ENCODE measurements around the gene ATP11C.
"Not testable (repeated sequence)": the region's sequence is repeated elsewhere in the genome, so short reads cannot be mapped to it uniquely, and the experiment has no call there.

ATP11C gene

GRCh38 chrX:139932901-139933796 lies at the start of gene ATP11C:
TSS of gene ATP11C (minus strand) at chrX:139933053. CDS start at chrX:139932042, 1,011 bp downstream.
- H3K36me3 ChIP-seq (ENCODE audit: control insufficient read depth in 1 of 2, insufficient read depth in 2 of 2, low read length in 2 of 2), result no peaks in the 10 kb centered on the region
- peak within 1 kb of the TSS; percentile 69 to 71 for H3K9ac ChIP-seq (ENCODE audit: low read depth in 1 of 2, low read length in 2 of 2)
- H3K4me1 ChIP-seq (ENCODE audit: control insufficient read depth in 1 of 2, insufficient read depth in 2 of 2, low read length in 2 of 2), result peaks cover 0 to 16% of the 10 kb centered on the region in 2 donors
- H3K27me3 ChIP-seq (ENCODE audit: control insufficient read depth in 1 of 2, insufficient read depth in 2 of 2, low read length in 2 of 2), result no peaks in the 10 kb centered on the region
- peak within 1 kb of the TSS; percentile 72 to 74 for H3K4me3 ChIP-seq (ENCODE audit: low read depth in 1 of 2, low read length in 2 of 2)
- H3K9me3 ChIP-seq (ENCODE audit: control insufficient read depth in 1 of 2, low read length in 2 of 2), result no peaks in the 10 kb centered on the region
- peak within 1 kb of the TSS; percentile 96 for H3K27ac ChIP-seq (ENCODE audit: low read depth, low read length)

- Histone ChIP-seq H3K27ac (ENCODE audit: low read depth, low read length) (no peak overlapping the region), H3K4me1 (ENCODE audit: control insufficient read depth in 1 of 2, insufficient read depth in 2 of 2, low read length in 2 of 2) (no peaks in the 10 kb centered on the region), H3K4me3 (ENCODE audit: low read depth in 1 of 2, low read length in 2 of 2) (no peak overlapping the region), H3K27me3 (ENCODE audit: control insufficient read depth in 1 of 2, insufficient read depth in 2 of 2, low read length in 2 of 2) (no peaks in the 10 kb centered on the region), H3K9me3 (ENCODE audit: control insufficient read depth in 1 of 2, low read length in 2 of 2) (no peaks in the 10 kb centered on the region), H3K36me3 (ENCODE audit: control insufficient read depth in 1 of 2, insufficient read depth in 2 of 2, low read length in 2 of 2) (no peaks in the 10 kb centered on the region), H3K9ac (ENCODE audit: low read depth in 1 of 2, low read length in 2 of 2) (no peak overlapping the region)
Measured at GRCh38 chrX:139974471-139974870, 41.6 kb upstream of the ATP11C start.

GRCh38 chrX:139972629-139973624 lies 40.1 kb upstream of the ATP11C start:
- H3K27ac ChIP-seq (ENCODE audit: low read depth, low read length), result no peak overlapping the region
- H3K9ac ChIP-seq (ENCODE audit: low read depth in 1 of 2, low read length in 2 of 2), result no peak overlapping the region
- no peaks in the 10 kb centered on the region for H3K9me3 ChIP-seq (ENCODE audit: control insufficient read depth in 1 of 2, low read length in 2 of 2)
- H3K36me3 ChIP-seq (ENCODE audit: control insufficient read depth in 1 of 2, insufficient read depth in 2 of 2, low read length in 2 of 2), result no peaks in the 10 kb centered on the region
- no peak overlapping the region for H3K4me3 ChIP-seq (ENCODE audit: low read depth in 1 of 2, low read length in 2 of 2)
- H3K4me1 ChIP-seq (ENCODE audit: control insufficient read depth in 1 of 2, insufficient read depth in 2 of 2, low read length in 2 of 2), result no peaks in the 10 kb centered on the region
- no peaks in the 10 kb centered on the region for H3K27me3 ChIP-seq (ENCODE audit: control insufficient read depth in 1 of 2, insufficient read depth in 2 of 2, low read length in 2 of 2)

GRCh38 chrX:139972113-139972512 lies 39.3 kb upstream of the ATP11C start:
- Histone ChIP-seq H3K9me3 (ENCODE audit: control insufficient read depth in 1 of 2, low read length in 2 of 2) (no peaks in the 10 kb centered on the region), H3K4me3 (ENCODE audit: low read depth in 1 of 2, low read length in 2 of 2) (no peak overlapping the region), H3K9ac (ENCODE audit: low read depth in 1 of 2, low read length in 2 of 2) (no peak overlapping the region), H3K27me3 (ENCODE audit: control insufficient read depth in 1 of 2, insufficient read depth in 2 of 2, low read length in 2 of 2) (no peaks in the 10 kb centered on the region), H3K4me1 (ENCODE audit: control insufficient read depth in 1 of 2, insufficient read depth in 2 of 2, low read length in 2 of 2) (no peaks in the 10 kb centered on the region), H3K36me3 (ENCODE audit: control insufficient read depth in 1 of 2, insufficient read depth in 2 of 2, low read length in 2 of 2) (no peaks in the 10 kb centered on the region), H3K27ac (ENCODE audit: low read depth, low read length) (no peak overlapping the region)

- Histone ChIP-seq H3K27me3 (ENCODE audit: control insufficient read depth in 1 of 2, insufficient read depth in 2 of 2, low read length in 2 of 2) (no peaks in the 10 kb centered on the region), H3K9me3 (ENCODE audit: control insufficient read depth in 1 of 2, low read length in 2 of 2) (no peaks in the 10 kb centered on the region), H3K4me3 (ENCODE audit: low read depth in 1 of 2, low read length in 2 of 2) (no peak overlapping the region), H3K9ac (ENCODE audit: low read depth in 1 of 2, low read length in 2 of 2) (no peak overlapping the region), H3K36me3 (ENCODE audit: control insufficient read depth in 1 of 2, insufficient read depth in 2 of 2, low read length in 2 of 2) (no peaks in the 10 kb centered on the region), H3K27ac (ENCODE audit: low read depth, low read length) (no peak overlapping the region), H3K4me1 (ENCODE audit: control insufficient read depth in 1 of 2, insufficient read depth in 2 of 2, low read length in 2 of 2) (no peaks in the 10 kb centered on the region)
Measured at GRCh38 chrX:139971394-139971749, 38.5 kb upstream of the ATP11C start.

- H3K27ac ChIP-seq (ENCODE audit: low read depth, low read length), result no peak overlapping the region
- no peaks in the 10 kb centered on the region for H3K4me1 ChIP-seq (ENCODE audit: control insufficient read depth in 1 of 2, insufficient read depth in 2 of 2, low read length in 2 of 2)
- H3K36me3 ChIP-seq (ENCODE audit: control insufficient read depth in 1 of 2, insufficient read depth in 2 of 2, low read length in 2 of 2), result no peaks in the 10 kb centered on the region
- no peaks in the 10 kb centered on the region for H3K9me3 ChIP-seq (ENCODE audit: control insufficient read depth in 1 of 2, low read length in 2 of 2)
- H3K9ac ChIP-seq (ENCODE audit: low read depth in 1 of 2, low read length in 2 of 2), result no peak overlapping the region
- no peaks in the 10 kb centered on the region for H3K27me3 ChIP-seq (ENCODE audit: control insufficient read depth in 1 of 2, insufficient read depth in 2 of 2, low read length in 2 of 2)
- H3K4me3 ChIP-seq (ENCODE audit: low read depth in 1 of 2, low read length in 2 of 2), result no peak overlapping the region
Measured at GRCh38 chrX:139969286-139969685, 36.4 kb upstream of the ATP11C start.

- H3K27ac ChIP-seq (ENCODE audit: low read depth, low read length), result no peak overlapping the region
- H3K4me3 ChIP-seq (ENCODE audit: low read depth in 1 of 2, low read length in 2 of 2), result no peak overlapping the region
- no peaks in the 10 kb centered on the region for H3K9me3 ChIP-seq (ENCODE audit: control insufficient read depth in 1 of 2, low read length in 2 of 2)
- no peaks in the 10 kb centered on the region for H3K36me3 ChIP-seq (ENCODE audit: control insufficient read depth in 1 of 2, insufficient read depth in 2 of 2, low read length in 2 of 2)
- H3K4me1 ChIP-seq (ENCODE audit: control insufficient read depth in 1 of 2, insufficient read depth in 2 of 2, low read length in 2 of 2), result no peaks in the 10 kb centered on the region
- H3K9ac ChIP-seq (ENCODE audit: low read depth in 1 of 2, low read length in 2 of 2), result no peak overlapping the region
- no peaks in the 10 kb centered on the region for H3K27me3 ChIP-seq (ENCODE audit: control insufficient read depth in 1 of 2, insufficient read depth in 2 of 2, low read length in 2 of 2)
Measured at GRCh38 chrX:139967750-139968149, 34.9 kb upstream of the ATP11C start.

- H3K9ac ChIP-seq (ENCODE audit: low read depth in 1 of 2, low read length in 2 of 2), result no peak overlapping the region
- H3K4me1 ChIP-seq (ENCODE audit: control insufficient read depth in 1 of 2, insufficient read depth in 2 of 2, low read length in 2 of 2), result no peaks in the 10 kb centered on the region
- H3K27me3 ChIP-seq (ENCODE audit: control insufficient read depth in 1 of 2, insufficient read depth in 2 of 2, low read length in 2 of 2), result no peaks in the 10 kb centered on the region
- no peak overlapping the region for H3K4me3 ChIP-seq (ENCODE audit: low read depth in 1 of 2, low read length in 2 of 2)
- no peak overlapping the region for H3K27ac ChIP-seq (ENCODE audit: low read depth, low read length)
- no peaks in the 10 kb centered on the region for H3K9me3 ChIP-seq (ENCODE audit: control insufficient read depth in 1 of 2, low read length in 2 of 2)
- no peaks in the 10 kb centered on the region for H3K36me3 ChIP-seq (ENCODE audit: control insufficient read depth in 1 of 2, insufficient read depth in 2 of 2, low read length in 2 of 2)
Measured at GRCh38 chrX:139967300-139967699, 34.4 kb upstream of the ATP11C start.

GRCh38 chrX:139966159-139966558 lies 33.3 kb upstream of the ATP11C start:
- not testable (repeated sequence) for H3K27ac ChIP-seq (ENCODE audit: low read depth, low read length); H3K4me3 ChIP-seq (ENCODE audit: low read depth in 1 of 2, low read length in 2 of 2); H3K9me3 ChIP-seq (ENCODE audit: control insufficient read depth in 1 of 2, low read length in 2 of 2); H3K4me1 ChIP-seq (ENCODE audit: control insufficient read depth in 1 of 2, insufficient read depth in 2 of 2, low read length in 2 of 2); H3K27me3 ChIP-seq (ENCODE audit: control insufficient read depth in 1 of 2, insufficient read depth in 2 of 2, low read length in 2 of 2); H3K9ac ChIP-seq (ENCODE audit: low read depth in 1 of 2, low read length in 2 of 2); H3K36me3 ChIP-seq (ENCODE audit: control insufficient read depth in 1 of 2, insufficient read depth in 2 of 2, low read length in 2 of 2)

GRCh38 chrX:139965421-139965820 lies 32.6 kb upstream of the ATP11C start, which contains the start of gene CXorf66:
TSS of gene CXorf66 (minus strand) at chrX:139965521. CDS start at chrX:139965496, 25 bp downstream.
- no peaks in the 10 kb centered on the region for H3K9me3 ChIP-seq (ENCODE audit: control insufficient read depth in 1 of 2, low read length in 2 of 2)
- no peak within 1 kb of the TSS for H3K27ac ChIP-seq (ENCODE audit: low read depth, low read length)
- H3K4me1 ChIP-seq (ENCODE audit: control insufficient read depth in 1 of 2, insufficient read depth in 2 of 2, low read length in 2 of 2), result no peaks in the 10 kb centered on the region
- H3K36me3 ChIP-seq (ENCODE audit: control insufficient read depth in 1 of 2, insufficient read depth in 2 of 2, low read length in 2 of 2), result no peaks in the 10 kb centered on the region
- H3K9ac ChIP-seq (ENCODE audit: low read depth in 1 of 2, low read length in 2 of 2), result no peak within 1 kb of the TSS
- H3K27me3 ChIP-seq (ENCODE audit: control insufficient read depth in 1 of 2, insufficient read depth in 2 of 2, low read length in 2 of 2), result no peaks in the 10 kb centered on the region
- H3K4me3 ChIP-seq (ENCODE audit: low read depth in 1 of 2, low read length in 2 of 2), result no peak within 1 kb of the TSS

Data from duodenal mucosa (tissue), 2 donors.